ENCODE data around the gene GJB2. TPM values are rescaled to one million over a fixed set of nuclear protein-coding genes. Genes with fewer than 3 reads are reported as not detected.

GJB2 gene
- total RNA-seq, 1 donor from 2014 or later: 0.77 TPM

DNA sequence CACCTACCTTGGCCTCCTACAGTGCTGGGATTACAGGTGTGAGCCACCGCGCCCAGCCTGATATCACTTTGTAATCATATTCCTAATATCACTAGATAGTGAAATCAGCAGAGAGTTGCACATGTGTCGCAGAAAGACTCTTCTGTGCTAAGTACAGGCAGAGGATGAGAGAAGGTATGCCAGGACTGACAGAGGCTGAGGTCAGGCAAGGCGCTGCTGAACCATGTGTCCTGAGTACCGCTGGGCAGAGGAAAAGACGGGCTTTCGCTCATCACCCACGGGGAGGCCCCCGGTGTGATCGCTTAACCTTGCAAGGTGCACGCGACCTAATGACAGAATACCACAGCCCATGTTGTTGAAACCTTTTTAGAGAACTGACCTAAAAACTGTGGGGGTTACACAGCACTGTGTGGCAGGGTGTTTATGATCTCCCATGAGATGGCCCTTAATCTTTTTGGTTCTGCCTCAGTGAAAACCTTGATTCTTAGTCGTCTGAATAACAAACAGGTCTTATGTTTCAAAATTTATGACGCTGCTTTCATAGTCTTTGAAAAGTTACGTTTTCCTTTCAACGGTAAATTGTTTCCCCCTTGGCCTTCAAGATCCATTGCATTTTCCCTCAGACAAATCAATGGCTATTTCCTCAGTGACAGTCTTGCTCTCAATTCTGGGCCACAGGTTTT, 44.1 kb downstream of the GJB2 start:
- no peaks in the 10 kb centered on the region for H3K4me1 ChIP-seq
- intact Hi-C loops (cut with DNase I): no loop called here
- no peak overlapping the region for H3K4me3 ChIP-seq
- no peaks in the 10 kb centered on the region for H3K9me3 ChIP-seq
- ATAC-seq (no peak), DNase-seq (no peak)
- peaks cover 60% of the 10 kb centered on the region for H3K27me3 ChIP-seq (ENCODE audit: low read depth)
- no peaks in the 10 kb centered on the region for H3K36me3 ChIP-seq
- H3K27ac ChIP-seq: no peak overlapping the region
- TF ChIP-seq, protein P1, sequence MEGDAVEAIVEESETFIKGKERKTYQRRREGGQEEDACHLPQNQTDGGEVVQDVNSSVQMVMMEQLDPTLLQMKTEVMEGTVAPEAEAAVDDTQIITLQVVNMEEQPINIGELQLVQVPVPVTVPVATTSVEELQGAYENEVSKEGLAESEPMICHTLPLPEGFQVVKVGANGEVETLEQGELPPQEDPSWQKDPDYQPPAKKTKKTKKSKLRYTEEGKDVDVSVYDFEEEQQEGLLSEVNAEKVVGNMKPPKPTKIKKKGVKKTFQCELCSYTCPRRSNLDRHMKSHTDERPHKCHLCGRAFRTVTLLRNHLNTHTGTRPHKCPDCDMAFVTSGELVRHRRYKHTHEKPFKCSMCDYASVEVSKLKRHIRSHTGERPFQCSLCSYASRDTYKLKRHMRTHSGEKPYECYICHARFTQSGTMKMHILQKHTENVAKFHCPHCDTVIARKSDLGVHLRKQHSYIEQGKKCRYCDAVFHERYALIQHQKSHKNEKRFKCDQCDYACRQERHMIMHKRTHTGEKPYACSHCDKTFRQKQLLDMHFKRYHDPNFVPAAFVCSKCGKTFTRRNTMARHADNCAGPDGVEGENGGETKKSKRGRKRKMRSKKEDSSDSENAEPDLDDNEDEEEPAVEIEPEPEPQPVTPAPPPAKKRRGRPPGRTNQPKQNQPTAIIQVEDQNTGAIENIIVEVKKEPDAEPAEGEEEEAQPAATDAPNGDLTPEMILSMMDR (IDR thresholded peaks at IDR 0.05): no peak

DNA sequence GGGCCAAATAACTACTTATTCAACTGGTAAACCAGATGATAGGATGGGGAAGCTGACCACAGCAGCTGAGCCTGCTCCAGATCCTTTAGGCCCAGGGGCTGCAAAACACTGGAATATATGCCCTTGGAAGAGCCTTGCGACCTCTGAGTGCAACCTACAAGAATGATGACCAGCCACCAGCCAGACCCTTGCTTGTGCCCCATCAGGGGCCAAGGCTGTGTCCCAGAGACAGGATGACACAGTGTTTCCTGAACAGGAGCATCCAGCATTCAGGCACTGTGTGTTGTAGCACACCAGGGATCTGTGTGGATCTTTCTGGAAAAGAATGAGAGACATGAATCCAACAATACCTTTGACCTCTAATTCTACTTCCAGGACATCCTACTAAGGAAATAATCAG, 46.4 kb downstream of the GJB2 start:
- ATAC-seq (no peak), DNase-seq (no peak)
- Histone ChIP-seq H3K4me1 (no peaks in the 10 kb centered on the region), H3K36me3 (no peaks in the 10 kb centered on the region), H3K9me3 (no peaks in the 10 kb centered on the region), H3K27ac (no peak overlapping the region), H3K4me3 (no peak overlapping the region), H3K27me3 (ENCODE audit: low read depth) (peaks cover 69% of the 10 kb centered on the region)
- TF ChIP-seq, protein P1 (IDR thresholded peaks at IDR 0.05): no peak
- intact Hi-C loops (cut with DNase I): no loop called here

DNA sequence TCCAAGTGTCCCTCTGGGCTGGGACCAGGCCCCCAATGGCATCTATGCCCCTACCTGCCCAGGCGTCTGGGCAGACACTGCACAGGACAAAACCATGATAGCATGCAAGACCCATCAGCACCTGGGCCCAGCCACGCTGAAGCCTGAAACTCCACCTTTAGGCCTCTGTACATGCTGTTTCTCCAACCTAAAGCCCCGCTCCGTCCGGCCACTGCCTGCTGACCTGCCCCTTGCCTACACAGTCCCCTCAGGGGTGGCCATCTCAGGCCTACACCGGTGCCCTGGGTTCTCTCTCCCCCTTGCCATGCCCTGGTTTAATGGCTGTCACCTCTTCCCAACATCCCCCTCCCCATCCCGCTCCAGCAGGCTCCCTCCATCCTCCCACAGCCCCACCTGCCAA, 47.2 kb downstream of the GJB2 start:
- no peaks in the 10 kb centered on the region for H3K9me3 ChIP-seq
- intact Hi-C loops (cut with DNase I): no loop called here
- DNase-seq: no peak
- TF ChIP-seq, protein P1 (IDR thresholded peaks at IDR 0.05): no peak
- ATAC-seq: no peak
- no peak overlapping the region for H3K4me3 ChIP-seq
- peaks cover 69% of the 10 kb centered on the region for H3K27me3 ChIP-seq (ENCODE audit: low read depth)
- no peaks in the 10 kb centered on the region for H3K4me1 ChIP-seq
- no peak overlapping the region for H3K27ac ChIP-seq
- no peaks in the 10 kb centered on the region for H3K36me3 ChIP-seq

DNA sequence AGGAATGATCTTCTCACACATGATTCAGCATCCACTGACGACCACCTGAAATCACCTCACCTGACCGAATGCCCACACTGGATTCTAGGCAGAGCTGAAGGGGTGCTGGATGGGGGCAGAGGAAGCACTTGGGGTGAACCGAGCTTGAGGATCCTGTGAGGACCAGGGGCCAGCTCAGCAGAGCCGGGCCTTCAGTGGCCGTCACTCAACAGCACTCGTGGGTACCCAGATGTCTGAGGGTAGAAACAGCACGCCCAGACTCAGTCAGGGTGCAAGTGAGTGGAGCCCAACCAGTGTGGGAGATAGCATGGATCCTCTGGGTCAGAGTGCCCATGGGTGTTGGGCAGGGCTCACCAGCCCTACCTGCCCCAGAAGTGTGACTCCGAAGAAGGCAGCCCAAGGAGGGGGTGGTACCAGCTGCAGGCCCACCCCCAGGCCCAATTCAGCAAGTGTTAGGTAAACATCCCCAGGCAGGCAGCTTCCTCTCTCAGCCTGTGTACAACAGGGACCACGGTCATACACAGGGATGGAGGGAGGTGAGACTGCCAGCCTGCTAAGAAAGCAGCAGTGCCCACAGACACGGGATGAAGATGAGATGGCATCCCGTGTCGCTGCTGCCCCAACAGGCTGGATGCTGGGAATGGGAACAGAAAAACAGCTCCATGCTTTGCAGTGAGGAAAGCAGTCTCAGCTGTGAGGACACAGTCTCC, 48.4 kb downstream of the GJB2 start:
- Histone ChIP-seq H3K9me3 (no peaks in the 10 kb centered on the region), H3K27me3 (ENCODE audit: low read depth) (peaks cover 67% of the 10 kb centered on the region), H3K27ac (no peak overlapping the region), H3K4me3 (no peak overlapping the region), H3K4me1 (no peaks in the 10 kb centered on the region), H3K36me3 (no peaks in the 10 kb centered on the region)
- intact Hi-C loops (cut with DNase I): no loop called here
- TF ChIP-seq, protein P1 (IDR thresholded peaks at IDR 0.05): no peak
- no peak for ATAC-seq
- DNase-seq: no peak

DNA sequence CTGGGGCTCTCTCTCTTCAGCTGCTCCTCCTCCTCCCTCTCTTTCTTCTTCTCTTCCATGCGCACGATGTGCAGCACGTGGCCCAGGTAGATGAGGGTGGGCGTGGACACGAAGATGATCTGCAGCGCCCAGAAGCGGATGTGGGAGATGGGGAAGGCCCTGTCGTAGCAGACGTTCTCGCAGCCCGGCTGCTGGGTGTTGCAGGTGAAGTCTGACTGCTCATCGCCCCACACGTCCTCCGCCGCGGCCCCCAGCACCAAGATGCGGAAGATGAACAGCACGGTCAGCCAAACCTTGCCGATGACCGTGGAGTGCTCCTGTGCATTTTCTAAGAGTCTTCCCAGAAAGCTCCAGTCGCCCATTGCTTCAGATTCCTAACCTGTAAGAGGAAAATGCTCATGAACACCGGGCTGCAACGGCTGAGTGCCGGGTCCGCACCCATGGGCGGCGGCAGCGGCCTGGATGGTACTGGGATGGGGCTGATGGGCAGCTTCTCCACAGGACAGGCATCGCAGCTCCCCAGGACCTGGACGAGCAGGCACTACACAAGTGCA, 49.7 kb downstream of the GJB2 start:
- Histone ChIP-seq H3K9me3 (no peaks in the 10 kb centered on the region), H3K4me1 (no peaks in the 10 kb centered on the region), H3K27ac (no peak overlapping the region), H3K4me3 (no peak overlapping the region), H3K36me3 (no peaks in the 10 kb centered on the region), H3K27me3 (ENCODE audit: low read depth) (peaks cover 70% of the 10 kb centered on the region)
- TF ChIP-seq, protein P1 (IDR thresholded peaks at IDR 0.05): no peak
- DNase-seq (no peak), ATAC-seq (no peak)
- intact Hi-C loops (cut with DNase I): no loop called here
